GM12878 (cell line): ENCODE data around the gene DUSP18. TPM values are rescaled to one million over a fixed set of nuclear protein-coding genes. Genes with fewer than 3 reads are reported as not detected.

ENCODE experiments used
- BCL3 ChIP-seq: IDR thresholded peaks from 2 replicates; pipeline ENCODE4 v1.6.1; 2011; ENCODE audit warnings: borderline replicate concordance, low read depth, mild to moderate bottlenecking, moderate library complexity, low read length; ENCODE audit not compliant: insufficient read depth, poor library complexity, severe bottlenecking
- CEBPZ ChIP-seq: fragments of 150-350 bp; IDR thresholded peaks from 2 replicates; pipeline ENCODE4 v1.6.1; 2016; ENCODE audit warnings: low read depth, low read length
- CHD1 ChIP-seq: IDR thresholded peaks from 2 replicates; pipeline ENCODE4 v1.6.1; 2012; ENCODE audit warnings: low read depth, low read length, improper control_type of control experiment
- CREB1 ChIP-seq: IDR thresholded peaks from 2 replicates; pipeline ENCODE4 v1.6.1; 2012; ENCODE audit warnings: low read depth, mild to moderate bottlenecking, inconsistent platforms
- EGR1 ChIP-seq, 2 experiments: IDR thresholded peaks; 1 replicate in 1 of 2; 2 replicates in 1 of 2; pipeline ENCODE4 v1.6.1; 2011 to 2012; ENCODE audit warnings: low read depth in 2 of 2, low read length in 2 of 2, borderline replicate concordance in 1 of 2, mild to moderate bottlenecking in 1 of 2, moderate library complexity in 1 of 2
- ELK1 ChIP-seq: IDR thresholded peaks from 2 replicates; pipeline ENCODE4 v1.6.1; 2012; ENCODE audit warnings: low read depth, low read length, improper control_type of control experiment
- NFIC ChIP-seq: IDR thresholded peaks from 2 replicates; pipeline ENCODE4 v1.6.1; 2012; ENCODE audit warnings: low read depth, mild to moderate bottlenecking, inconsistent platforms, low read length, moderate library complexity
- NKRF ChIP-seq: fragments of 450-650 bp; conservative IDR thresholded peaks from 2 replicates; pipeline ENCODE4 v1.6.1; 2017; ENCODE audit warnings: mild to moderate bottlenecking, moderate library complexity
- RAD51 ChIP-seq: fragments of 450-650 bp; IDR thresholded peaks from 2 replicates; pipeline ENCODE4 v1.6.1; 2016; ENCODE audit warnings: moderate library complexity, mild to moderate bottlenecking, inconsistent platforms
- RB1 ChIP-seq: fragments of 450-650 bp; formaldehyde crosslinking; IDR thresholded peaks from 2 replicates; pipeline ENCODE4 v1.6.1; 2017; ENCODE audit warnings: mild to moderate bottlenecking, borderline replicate concordance
- RELA ChIP-seq: fragments of 450-650 bp; IDR thresholded peaks from 2 replicates; pipeline ENCODE4 v1.8.0; 2014; ENCODE audit warnings: borderline replicate concordance; ENCODE audit not compliant: partially characterized antibody
- SMARCA5 ChIP-seq: fragments of 450-650 bp; IDR thresholded peaks from 2 replicates; pipeline ENCODE4 v1.6.1; 2017; ENCODE audit warnings: mild to moderate bottlenecking
- SREBF2 ChIP-seq: IDR thresholded peaks from 2 replicates; pipeline ENCODE4 v1.6.1; 2012; ENCODE audit warnings: mild to moderate bottlenecking, low read length
- ZZZ3 ChIP-seq: IDR thresholded peaks from 2 replicates; pipeline ENCODE4 v1.6.1; 2011; ENCODE audit warnings: low read depth; ENCODE audit not compliant: control insufficient read depth, insufficient read length
- polyA plus RNA-seq, 11 experiments: library from polyadenylated mRNA; depleted of rRNA in 4 of 11; unstranded in 6 of 11; stranded (reverse) in 5 of 11; fragments of >200 nt; fragmentation: Nextera tagmentation in 4 of 11; fragmentation: Illumina TruSeq in 1 of 11; extraction: Ambion mirVana in 4 of 11; extraction: Trizol in 1 of 11; gene quantifications; 1 replicate in 1 of 11; 2 replicates in 10 of 11; pipeline versions ENCODE4 v1.2.1 to v1.2.3, GENCODE V29; 2011 to 2016; ENCODE audit warnings: inconsistent platforms in 2 of 11, missing spikeins in 2 of 11, low read depth in 1 of 11
- total RNA-seq, 4 experiments: library from RNA; depleted of rRNA in 3 of 4; stranded (reverse); fragments of >200 nt in 3 of 4; fragmentation: Illumina TruSeq in 1 of 4; extraction: Trizol in 1 of 4; gene quantifications; 2 replicates each; pipeline versions ENCODE4 v1.2.1 to v1.2.3, GENCODE V29; 2013 to 2021
- TF ChIP-seq, protein P1 (sequence below): fragments of 450-650 bp; IDR thresholded peaks from 2 replicates; pipeline ENCODE4 v1.6.1; 2017; ENCODE audit warnings: mild to moderate bottlenecking, moderate library complexity
- TF ChIP-seq, protein P2 (sequence below): IDR thresholded peaks from 2 replicates; pipeline ENCODE4 v1.6.1; 2012; ENCODE audit warnings: low read depth, low read length, improper control_type of control experiment

Gene DUSP18
- total and polyA plus RNA-seq, 10 of the 15 experiments (the other 5 are each of a cell fraction or from before 2014, with no cell fraction given) = 1.9 to 11.9 (median 7.7) TPM

GRCh38 chr22:30667494-30668385 is at the start of gene DUSP18 (continued):
- TF ChIP-seq ELK1 (peak; percentile 40; the same call in 1 of the 2 replicates), BCL3 (no peak), NKRF (peak; percentile 95), EGR1 (IDR thresholded peaks at IDR 0.05; ENCODE audit: borderline replicate concordance in 1 of 2, low read depth in 2 of 2, low read length in 2 of 2) (no peak), SMARCA5 (no peak), CHD1 (no peak), RAD51 (no peak), NFIC (no peak), SREBF2 (no peak), ZZZ3 (no peak), RB1 (peak; percentile 67; the same call in 1 of the 2 replicates), RELA (peak; percentile 42), CEBPZ (no peak), CREB1 (no peak)
- TF ChIP-seq, protein P1, sequence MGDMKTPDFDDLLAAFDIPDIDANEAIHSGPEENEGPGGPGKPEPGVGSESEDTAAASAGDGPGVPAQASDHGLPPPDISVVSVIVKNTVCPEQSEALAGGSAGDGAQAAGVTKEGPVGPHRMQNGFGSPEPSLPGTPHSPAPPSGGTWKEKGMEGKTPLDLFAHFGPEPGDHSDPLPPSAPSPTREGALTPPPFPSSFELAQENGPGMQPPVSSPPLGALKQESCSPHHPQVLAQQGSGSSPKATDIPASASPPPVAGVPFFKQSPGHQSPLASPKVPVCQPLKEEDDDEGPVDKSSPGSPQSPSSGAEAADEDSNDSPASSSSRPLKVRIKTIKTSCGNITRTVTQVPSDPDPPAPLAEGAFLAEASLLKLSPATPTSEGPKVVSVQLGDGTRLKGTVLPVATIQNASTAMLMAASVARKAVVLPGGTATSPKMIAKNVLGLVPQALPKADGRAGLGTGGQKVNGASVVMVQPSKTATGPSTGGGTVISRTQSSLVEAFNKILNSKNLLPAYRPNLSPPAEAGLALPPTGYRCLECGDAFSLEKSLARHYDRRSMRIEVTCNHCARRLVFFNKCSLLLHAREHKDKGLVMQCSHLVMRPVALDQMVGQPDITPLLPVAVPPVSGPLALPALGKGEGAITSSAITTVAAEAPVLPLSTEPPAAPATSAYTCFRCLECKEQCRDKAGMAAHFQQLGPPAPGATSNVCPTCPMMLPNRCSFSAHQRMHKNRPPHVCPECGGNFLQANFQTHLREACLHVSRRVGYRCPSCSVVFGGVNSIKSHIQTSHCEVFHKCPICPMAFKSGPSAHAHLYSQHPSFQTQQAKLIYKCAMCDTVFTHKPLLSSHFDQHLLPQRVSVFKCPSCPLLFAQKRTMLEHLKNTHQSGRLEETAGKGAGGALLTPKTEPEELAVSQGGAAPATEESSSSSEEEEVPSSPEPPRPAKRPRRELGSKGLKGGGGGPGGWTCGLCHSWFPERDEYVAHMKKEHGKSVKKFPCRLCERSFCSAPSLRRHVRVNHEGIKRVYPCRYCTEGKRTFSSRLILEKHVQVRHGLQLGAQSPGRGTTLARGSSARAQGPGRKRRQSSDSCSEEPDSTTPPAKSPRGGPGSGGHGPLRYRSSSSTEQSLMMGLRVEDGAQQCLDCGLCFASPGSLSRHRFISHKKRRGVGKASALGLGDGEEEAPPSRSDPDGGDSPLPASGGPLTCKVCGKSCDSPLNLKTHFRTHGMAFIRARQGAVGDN = 0 out of 2 replicates have a peak, but pooled peaks have one; percentile 18
- TF ChIP-seq, protein P2, sequence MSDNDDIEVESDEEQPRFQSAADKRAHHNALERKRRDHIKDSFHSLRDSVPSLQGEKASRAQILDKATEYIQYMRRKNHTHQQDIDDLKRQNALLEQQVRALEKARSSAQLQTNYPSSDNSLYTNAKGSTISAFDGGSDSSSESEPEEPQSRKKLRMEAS = no peak
